Measurements from ENCODE around the gene ANKEF1.

Gene ANKEF1

DNA sequence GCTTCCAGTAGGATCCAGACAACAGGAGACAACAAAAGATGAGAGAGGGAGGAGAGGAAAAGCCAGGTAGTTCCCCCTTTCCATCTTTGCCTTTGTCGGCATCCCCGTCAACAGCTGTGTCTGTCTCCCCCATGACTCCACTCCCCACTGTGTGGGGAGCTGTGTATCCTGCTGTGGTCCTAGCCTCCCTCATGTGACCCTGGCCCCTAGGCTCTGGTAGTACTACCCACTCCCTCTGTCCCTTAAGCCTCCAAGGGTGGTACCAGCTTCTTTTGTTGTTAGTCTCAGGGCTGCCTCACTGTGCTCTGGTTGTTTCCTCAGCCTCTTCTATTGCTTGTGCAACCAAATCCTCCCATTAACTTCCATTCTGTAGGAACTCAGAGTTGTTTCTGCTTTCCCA lies 28.7 kb downstream of the ANKEF1 start:
- TF ChIP-seq, protein P1, sequence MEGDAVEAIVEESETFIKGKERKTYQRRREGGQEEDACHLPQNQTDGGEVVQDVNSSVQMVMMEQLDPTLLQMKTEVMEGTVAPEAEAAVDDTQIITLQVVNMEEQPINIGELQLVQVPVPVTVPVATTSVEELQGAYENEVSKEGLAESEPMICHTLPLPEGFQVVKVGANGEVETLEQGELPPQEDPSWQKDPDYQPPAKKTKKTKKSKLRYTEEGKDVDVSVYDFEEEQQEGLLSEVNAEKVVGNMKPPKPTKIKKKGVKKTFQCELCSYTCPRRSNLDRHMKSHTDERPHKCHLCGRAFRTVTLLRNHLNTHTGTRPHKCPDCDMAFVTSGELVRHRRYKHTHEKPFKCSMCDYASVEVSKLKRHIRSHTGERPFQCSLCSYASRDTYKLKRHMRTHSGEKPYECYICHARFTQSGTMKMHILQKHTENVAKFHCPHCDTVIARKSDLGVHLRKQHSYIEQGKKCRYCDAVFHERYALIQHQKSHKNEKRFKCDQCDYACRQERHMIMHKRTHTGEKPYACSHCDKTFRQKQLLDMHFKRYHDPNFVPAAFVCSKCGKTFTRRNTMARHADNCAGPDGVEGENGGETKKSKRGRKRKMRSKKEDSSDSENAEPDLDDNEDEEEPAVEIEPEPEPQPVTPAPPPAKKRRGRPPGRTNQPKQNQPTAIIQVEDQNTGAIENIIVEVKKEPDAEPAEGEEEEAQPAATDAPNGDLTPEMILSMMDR (IDR thresholded peaks at IDR 0.05; ENCODE audit: borderline replicate concordance, extremely low read depth, low read length, poor library complexity, severe bottlenecking), result no peak
- TF ChIP-seq EZH2 (IDR thresholded peaks at IDR 0.05; ENCODE audit: borderline replicate concordance, low read depth, low read length, severe bottlenecking), result no peak
- Histone ChIP-seq H3K4me3 (ENCODE audit: low read depth in 1 of 2, low read length in 2 of 2) (no peak overlapping the region), H3K27ac (ENCODE audit: low read length) (no peak overlapping the region), H3K36me3 (ENCODE audit: insufficient read depth, low read length) (no peaks in the 10 kb centered on the region), H3K27me3 (ENCODE audit: insufficient read depth, low read length, poor library complexity) (peaks cover 6% of the 10 kb centered on the region), H3K9me3 (ENCODE audit: insufficient read depth, low read length, severe bottlenecking) (no peaks in the 10 kb centered on the region), H3K79me2 (ENCODE audit: insufficient read depth, low read length) (no peaks in the 10 kb centered on the region), H3K4me2 (ENCODE audit: insufficient read depth, low read length) (no peak overlapping the region), H4K20me1 (ENCODE audit: insufficient read depth, low read length) (no peaks in the 10 kb centered on the region), H3K9ac (ENCODE audit: low read depth, low read length) (no peak overlapping the region), H3K4me1 (ENCODE audit: insufficient read depth, low read length) (no peaks in the 10 kb centered on the region), H2AFZ (ENCODE audit: low read depth, low read length) (no peak overlapping the region)
- no peak for DNase-seq
- ATAC-seq (ENCODE audit: insufficient read depth, low read depth), result no peak

DNA sequence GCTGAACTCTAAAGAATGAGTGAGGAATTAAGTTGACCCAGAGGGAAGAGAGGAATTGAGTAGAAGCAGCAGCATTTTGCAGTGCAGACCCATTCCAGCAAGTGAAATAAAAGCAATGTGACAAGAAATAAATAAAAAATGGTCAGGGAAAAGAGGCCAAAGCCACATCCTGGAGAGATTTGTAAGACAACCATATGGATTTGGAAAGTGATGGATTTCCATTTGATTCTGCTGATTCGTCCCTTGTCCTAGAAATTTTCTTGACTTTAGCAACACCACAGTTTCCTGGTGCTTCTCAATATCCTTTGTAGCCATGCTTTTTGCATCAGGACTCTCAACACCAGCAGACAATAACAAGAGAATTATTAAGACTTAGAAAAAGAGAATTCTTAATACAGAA lies 29.8 kb downstream of the ANKEF1 start:
- Histone ChIP-seq H3K9ac (ENCODE audit: low read depth, low read length) (no peak overlapping the region), H2AFZ (ENCODE audit: low read depth, low read length) (no peak overlapping the region), H3K36me3 (ENCODE audit: insufficient read depth, low read length) (no peaks in the 10 kb centered on the region), H3K27ac (ENCODE audit: low read length) (no peak overlapping the region), H4K20me1 (ENCODE audit: insufficient read depth, low read length) (no peaks in the 10 kb centered on the region), H3K9me3 (ENCODE audit: insufficient read depth, low read length, severe bottlenecking) (no peaks in the 10 kb centered on the region), H3K4me1 (ENCODE audit: insufficient read depth, low read length) (no peaks in the 10 kb centered on the region), H3K79me2 (ENCODE audit: insufficient read depth, low read length) (no peaks in the 10 kb centered on the region), H3K4me2 (ENCODE audit: insufficient read depth, low read length) (no peak overlapping the region), H3K4me3 (ENCODE audit: low read depth in 1 of 2, low read length in 2 of 2) (no peak overlapping the region), H3K27me3 (ENCODE audit: insufficient read depth, low read length, poor library complexity) (peaks cover 6% of the 10 kb centered on the region)
- ATAC-seq (ENCODE audit: insufficient read depth, low read depth) (no peak), DNase-seq (no peak)
- TF ChIP-seq, protein P1 (IDR thresholded peaks at IDR 0.05; ENCODE audit: borderline replicate concordance, extremely low read depth, low read length, poor library complexity, severe bottlenecking), result no peak
- TF ChIP-seq EZH2 (IDR thresholded peaks at IDR 0.05; ENCODE audit: borderline replicate concordance, low read depth, low read length, severe bottlenecking), result no peak

DNA sequence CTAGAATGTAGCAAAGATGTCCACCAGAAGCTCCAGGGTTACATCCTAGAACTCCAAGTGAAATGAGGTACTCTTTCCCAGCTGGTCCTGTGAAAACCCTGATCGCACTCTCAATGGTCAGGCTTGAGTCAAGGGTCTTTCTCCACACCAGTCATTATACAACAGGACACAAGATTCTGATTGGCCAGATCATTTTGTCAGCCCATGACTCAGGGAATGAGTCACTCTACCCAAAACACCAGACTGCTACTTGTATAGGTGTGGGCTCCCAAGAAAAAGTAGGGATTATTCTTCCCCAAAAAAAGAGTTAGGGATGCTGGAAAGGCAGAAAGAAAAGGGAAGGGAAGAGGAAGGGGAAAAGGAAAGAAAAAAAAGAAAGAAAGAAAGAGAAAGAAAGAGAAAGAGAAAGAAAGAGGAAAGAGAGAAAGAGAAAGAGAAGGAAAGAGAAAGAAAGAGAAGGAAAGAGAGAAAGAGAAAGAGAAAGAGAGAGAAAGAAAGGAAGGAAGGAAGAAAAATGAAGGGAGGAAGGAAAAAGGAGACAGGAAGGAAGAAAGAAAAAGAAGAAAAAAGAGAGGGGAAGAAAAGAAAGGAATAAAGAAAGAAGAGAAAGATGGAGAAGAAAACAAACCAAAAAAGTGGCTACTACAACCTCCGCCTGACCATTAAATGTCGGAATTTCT lies 30.5 kb downstream of the ANKEF1 start:
- Histone ChIP-seq H3K4me1 (ENCODE audit: insufficient read depth, low read length) (no peaks in the 10 kb centered on the region), H3K27ac (ENCODE audit: low read length) (no peak overlapping the region), H4K20me1 (ENCODE audit: insufficient read depth, low read length) (no peaks in the 10 kb centered on the region), H3K9ac (ENCODE audit: low read depth, low read length) (no peak overlapping the region), H3K9me3 (ENCODE audit: insufficient read depth, low read length, severe bottlenecking) (no peaks in the 10 kb centered on the region), H3K27me3 (ENCODE audit: insufficient read depth, low read length, poor library complexity) (peaks cover 3% of the 10 kb centered on the region), H3K36me3 (ENCODE audit: insufficient read depth, low read length) (no peaks in the 10 kb centered on the region), H3K4me3 (ENCODE audit: low read depth in 1 of 2, low read length in 2 of 2) (no peak overlapping the region), H2AFZ (ENCODE audit: low read depth, low read length) (no peak overlapping the region), H3K79me2 (ENCODE audit: insufficient read depth, low read length) (no peaks in the 10 kb centered on the region), H3K4me2 (ENCODE audit: insufficient read depth, low read length) (no peak overlapping the region)
- ATAC-seq (ENCODE audit: insufficient read depth, low read depth) (no peak), DNase-seq (no peak)
- TF ChIP-seq, protein P1 (IDR thresholded peaks at IDR 0.05; ENCODE audit: borderline replicate concordance, extremely low read depth, low read length, poor library complexity, severe bottlenecking), result no peak
- no peak for TF ChIP-seq EZH2 (IDR thresholded peaks at IDR 0.05; ENCODE audit: borderline replicate concordance, low read depth, low read length, severe bottlenecking)

All from DND-41 (cell line).